ENCODE data around the gene GPX4. TPM values are rescaled to one million over a fixed set of nuclear protein-coding genes. Genes with fewer than 3 reads are reported as not detected.

The GPX4 gene
- total RNA-seq, 1 donor from 2014 or later: 469 TPM

- no peak for DNase-seq (ENCODE audit: low read depth in 2 of 2)
Measured at GRCh38 chr19:1149259-1150045, 45.7 kb downstream of the GPX4 start.

GRCh38 chr19:1150333-1151036 is 46.7 kb downstream of the GPX4 start:
- no peak for DNase-seq (ENCODE audit: low read depth in 2 of 2)

GRCh38 chr19:1151037-1151724 is 47.4 kb downstream of the GPX4 start:
- DNase-seq (ENCODE audit: low read depth in 2 of 2): no peak

- no peak for DNase-seq (ENCODE audit: low read depth in 2 of 2)
Measured at GRCh38 chr19:1151917-1152587, 48.3 kb downstream of the GPX4 start.

- no peak for DNase-seq (ENCODE audit: low read depth in 2 of 2)
Measured at GRCh38 chr19:1153891-1154730, 50.3 kb downstream of the GPX4 start.

- DNase-seq (ENCODE audit: low read depth in 2 of 2): peak; percentile 39 to 54
Measured at GRCh38 chr19:1154731-1155351, 51.0 kb downstream of the GPX4 start.

GRCh38 chr19:1155352-1156304 is 51.8 kb downstream of the GPX4 start:
- no peak for DNase-seq (ENCODE audit: low read depth in 2 of 2)

Other genes with a start within 250 kb of the GPX4 start
- 2.2 and 2.5 TPM in 2 replicates for gene CFD, start 244.3 kb upstream of the GPX4 start, total RNA-seq
- 20.2 and 30.7 TPM in 2 replicates for gene MED16, start 210.8 kb upstream of the GPX4 start, total RNA-seq
- not detected in 2 replicates for gene RNU6-9, start 210.5 kb upstream of the GPX4 start, total RNA-seq
- 29.4 and 47.7 TPM in 2 replicates for gene R3HDM4, start 190.8 kb upstream of the GPX4 start, total RNA-seq
- under 0.01 TPM in 1 of 2 replicates, not detected in the other for gene KISS1R, start 186.7 kb upstream of the GPX4 start, total RNA-seq
- gene ARID3A, start 178.0 kb upstream of the GPX4 start, total RNA-seq: 4.2 and 7.2 TPM in 2 replicates
- 79.8 and 94.1 TPM in 2 replicates for gene WDR18, start 119.6 kb upstream of the GPX4 start, total RNA-seq
- gene GRIN3B, start 103.6 kb upstream of the GPX4 start, total RNA-seq: 0.25 and 0.26 TPM in 2 replicates
- 31.8 and 60.1 TPM in 2 replicates for gene TMEM259, start 82.9 kb upstream of the GPX4 start, total RNA-seq
- not detected in 2 replicates for gene RNU6-2, start 82.5 kb upstream of the GPX4 start, total RNA-seq
- 92.6 and 93.6 TPM in 2 replicates for gene CNN2, start 77.4 kb upstream of the GPX4 start, total RNA-seq
- 3.7 and 4.6 TPM in 2 replicates for gene ABCA7, start 63.9 kb upstream of the GPX4 start, total RNA-seq
- 13.5 and 24.6 TPM in 2 replicates for gene ARHGAP45, start 36.8 kb upstream of the GPX4 start, total RNA-seq
- gene POLR2E, start 8.6 kb upstream of the GPX4 start, total RNA-seq: 87.6 and 89.4 TPM in 2 replicates
- gene SBNO2, start 70.3 kb downstream of the GPX4 start, total RNA-seq: 14.8 and 29.0 TPM in 2 replicates
- 67.6 and 69.3 TPM in 2 replicates for gene STK11, start 101.8 kb downstream of the GPX4 start, total RNA-seq
- 0.64 and 1.9 TPM in 2 replicates for gene CBARP, start 134.0 kb downstream of the GPX4 start, total RNA-seq
- gene ATP5F1D, start 137.8 kb downstream of the GPX4 start, total RNA-seq: 16.8 and 23.6 TPM in 2 replicates
- 4.9 and 7.0 TPM in 2 replicates for gene MIDN, start 144.6 kb downstream of the GPX4 start, total RNA-seq
- 118 and 189 TPM in 2 replicates for gene CIRBP, start 165.3 kb downstream of the GPX4 start, total RNA-seq
- 16.4 and 19.7 TPM in 2 replicates for gene FAM174C, start 171.5 kb downstream of the GPX4 start, total RNA-seq
- gene EFNA2, start 181.9 kb downstream of the GPX4 start, total RNA-seq: 0.13 and 0.25 TPM in 2 replicates

Measured in dermis microvascular lymphatic vessel endothelial cell (primary cell).